ENCODE data around the gene GTPBP1. TPM values are rescaled to one million over a fixed set of nuclear protein-coding genes. Genes with fewer than 3 reads are reported as not detected.

Gene GTPBP1
- total and polyA plus RNA-seq, 2 of the 13 experiments (the other 11 are each of a cell fraction or from before 2014, with no cell fraction given), result 22.3 to 27.0 TPM

GRCh38 chr22:38767313-38767712 is 61.6 kb downstream of the GTPBP1 start (continued):
- TF ChIP-seq, protein P1, sequence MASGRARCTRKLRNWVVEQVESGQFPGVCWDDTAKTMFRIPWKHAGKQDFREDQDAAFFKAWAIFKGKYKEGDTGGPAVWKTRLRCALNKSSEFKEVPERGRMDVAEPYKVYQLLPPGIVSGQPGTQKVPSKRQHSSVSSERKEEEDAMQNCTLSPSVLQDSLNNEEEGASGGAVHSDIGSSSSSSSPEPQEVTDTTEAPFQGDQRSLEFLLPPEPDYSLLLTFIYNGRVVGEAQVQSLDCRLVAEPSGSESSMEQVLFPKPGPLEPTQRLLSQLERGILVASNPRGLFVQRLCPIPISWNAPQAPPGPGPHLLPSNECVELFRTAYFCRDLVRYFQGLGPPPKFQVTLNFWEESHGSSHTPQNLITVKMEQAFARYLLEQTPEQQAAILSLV (CRISPR knock-in tag; IDR thresholded peaks at IDR 0.05; ENCODE audit: borderline replicate concordance), result no peak
- TF ChIP-seq SRY (CRISPR knock-in tag; IDR thresholded peaks at IDR 0.05) (no peak), MXI1 (IDR thresholded peaks at IDR 0.05; ENCODE audit: borderline replicate concordance, low read depth, low read length) (no peak), TFE3 (CRISPR knock-in tag; IDR thresholded peaks at IDR 0.05) (no peak), FLYWCH1 (CRISPR knock-in tag; IDR thresholded peaks at IDR 0.05) (no peak), ZNF570 (CRISPR knock-in tag; IDR thresholded peaks at IDR 0.05; ENCODE audit: borderline replicate concordance) (no peak), SATB2 (CRISPR knock-in tag; IDR thresholded peaks at IDR 0.05) (no peak), RBAK (CRISPR knock-in tag; IDR thresholded peaks at IDR 0.05) (no peak), BRD4 (CRISPR knock-in tag; IDR thresholded peaks at IDR 0.05) (no peak), NR1H2 (CRISPR knock-in tag; IDR thresholded peaks at IDR 0.05; ENCODE audit: borderline replicate concordance, low read depth) (no peak), HNF1B (CRISPR knock-in tag; IDR thresholded peaks at IDR 0.05) (no peak)
- TF ChIP-seq, protein P2, sequence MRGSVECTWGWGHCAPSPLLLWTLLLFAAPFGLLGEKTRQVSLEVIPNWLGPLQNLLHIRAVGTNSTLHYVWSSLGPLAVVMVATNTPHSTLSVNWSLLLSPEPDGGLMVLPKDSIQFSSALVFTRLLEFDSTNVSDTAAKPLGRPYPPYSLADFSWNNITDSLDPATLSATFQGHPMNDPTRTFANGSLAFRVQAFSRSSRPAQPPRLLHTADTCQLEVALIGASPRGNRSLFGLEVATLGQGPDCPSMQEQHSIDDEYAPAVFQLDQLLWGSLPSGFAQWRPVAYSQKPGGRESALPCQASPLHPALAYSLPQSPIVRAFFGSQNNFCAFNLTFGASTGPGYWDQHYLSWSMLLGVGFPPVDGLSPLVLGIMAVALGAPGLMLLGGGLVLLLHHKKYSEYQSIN (CRISPR knock-in tag; IDR thresholded peaks at IDR 0.05; ENCODE audit: borderline replicate concordance), result no peak
- TF ChIP-seq, protein P3, sequence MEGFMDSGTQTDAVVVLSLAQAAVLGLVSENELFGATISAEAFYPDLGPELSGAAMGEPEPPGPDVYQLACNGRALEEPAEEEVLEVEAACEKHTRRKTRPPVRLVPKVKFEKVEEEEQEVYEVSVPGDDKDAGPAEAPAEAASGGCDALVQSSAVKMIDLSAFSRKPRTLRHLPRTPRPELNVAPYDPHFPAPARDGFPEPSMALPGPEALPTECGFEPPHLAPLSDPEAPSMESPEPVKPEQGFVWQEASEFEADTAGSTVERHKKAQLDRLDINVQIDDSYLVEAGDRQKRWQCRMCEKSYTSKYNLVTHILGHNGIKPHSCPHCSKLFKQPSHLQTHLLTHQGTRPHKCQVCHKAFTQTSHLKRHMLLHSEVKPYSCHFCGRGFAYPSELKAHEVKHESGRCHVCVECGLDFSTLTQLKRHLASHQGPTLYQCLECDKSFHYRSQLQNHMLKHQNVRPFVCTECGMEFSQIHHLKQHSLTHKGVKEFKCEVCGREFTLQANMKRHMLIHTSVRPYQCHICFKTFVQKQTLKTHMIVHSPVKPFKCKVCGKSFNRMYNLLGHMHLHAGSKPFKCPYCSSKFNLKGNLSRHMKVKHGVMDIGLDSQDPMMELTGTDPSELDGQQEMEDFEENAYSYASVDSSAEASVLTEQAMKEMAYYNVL (CRISPR knock-in tag; IDR thresholded peaks at IDR 0.05; ENCODE audit: borderline replicate concordance), result no peak
